Fibroblast of mammary gland (primary cell): ENCODE measurements around the gene SLC6A19.
A peak's percentile ranks its signal among the peaks of the same experiment; 100 is the strongest.

Experiments
- DNase-seq: peaks from one replicate; pipeline ENCODE4 v3.0.0-alpha.2; 2010; ENCODE audit warnings: low read depth
- H3K4me3 ChIP-seq: 2 replicates; pipeline ENCODE4 v1.5.1; 2011; ENCODE audit warnings: low read depth, mild to moderate bottlenecking, low read length, moderate library complexity; ENCODE audit not compliant: control insufficient read depth
- CTCF ChIP-seq: conservative IDR thresholded peaks from 2 replicates; pipeline ENCODE4 v1.5.1; 2011; ENCODE audit warnings: low read depth, low read length, inconsistent platforms; ENCODE audit not compliant: control insufficient read depth, insufficient read depth

SLC6A19 gene

GRCh38 chr5:1165864-1166263, 35.5 kb upstream of the SLC6A19 start:
- no peak overlapping the region for H3K4me3 ChIP-seq
- DNase-seq = no peak
- no peak for TF ChIP-seq CTCF

- no peak for DNase-seq
- H3K4me3 ChIP-seq = no peak overlapping the region
- TF ChIP-seq CTCF = no peak
Observed at GRCh38 chr5:1166370-1166769, 35.0 kb upstream of the SLC6A19 start.

GRCh38 chr5:1167361-1167727, 34.1 kb upstream of the SLC6A19 start:
- H3K4me3 ChIP-seq = no peak overlapping the region
- DNase-seq = no peak
- TF ChIP-seq CTCF = no peak

GRCh38 chr5:1167728-1168709, 33.4 kb upstream of the SLC6A19 start:
- H3K4me3 ChIP-seq = no peak overlapping the region
- TF ChIP-seq CTCF = peak; percentile 70
- DNase-seq = peak; percentile 65

GRCh38 chr5:1168796-1169195, 32.6 kb upstream of the SLC6A19 start:
- TF ChIP-seq CTCF = no peak
- DNase-seq = no peak
- H3K4me3 ChIP-seq = no peak overlapping the region

- no peak for TF ChIP-seq CTCF
- no peak for DNase-seq
- no peak overlapping the region for H3K4me3 ChIP-seq
Observed at GRCh38 chr5:1169211-1170115, 31.9 kb upstream of the SLC6A19 start.
